K562 (cell line): ENCODE measurements around the gene IDUA. TPM values are rescaled to one million over a fixed set of nuclear protein-coding genes. Genes with fewer than 3 reads are reported as not detected.
A peak's percentile ranks its signal among the peaks of the same experiment; 100 is the strongest.

Source experiments
- CBFA2T3 ChIP-seq: fragments of 450-650 bp; IDR thresholded peaks from 2 replicates; pipeline ENCODE4 v1.6.1; 2017
- CTBP1 ChIP-seq: fragments of 450-650 bp; IDR thresholded peaks from 2 replicates; pipeline ENCODE4 v1.6.1; 2016; ENCODE audit warnings: borderline replicate concordance
- E2F6 ChIP-seq, 2 experiments: IDR thresholded peaks; 2 replicates each; pipeline ENCODE4 v1.6.1; 2011; ENCODE audit warnings: borderline replicate concordance in 1 of 2, control low read depth in 1 of 2, low read depth in 1 of 2, low read length in 1 of 2, mild to moderate bottlenecking in 1 of 2, mixed read lengths in 1 of 2, moderate library complexity in 1 of 2; ENCODE audit not compliant: insufficient read depth in 1 of 2, insufficient read length in 1 of 2, poor library complexity in 1 of 2, severe bottlenecking in 1 of 2; ENCODE audit errors: extremely low read depth in 1 of 2
- ETV5 ChIP-seq: sonication (generic); formaldehyde crosslinking; IDR thresholded peaks from 2 replicates; pipeline ENCODE4 v1.4.0; 2020; ENCODE audit warnings: low read depth, mild to moderate bottlenecking, missing genetic modification reagents
- MGA ChIP-seq: fragments of 450-650 bp; IDR thresholded peaks from 2 replicates; pipeline ENCODE4 v1.6.1; 2016; ENCODE audit warnings: mild to moderate bottlenecking, moderate library complexity
- MTF1 ChIP-seq: fragments of 250-450 bp; sonication (Bioruptor Pico); IDR thresholded peaks from 2 replicates; pipeline ENCODE4 v1.9.0; 2021; ENCODE audit warnings: moderate library complexity, mild to moderate bottlenecking, inconsistent platforms, borderline replicate concordance
- MYNN ChIP-seq, 2 experiments: sonication (generic); formaldehyde crosslinking in 1 of 2; IDR thresholded peaks; 2 replicates each; pipeline versions ENCODE4 v1.5.0 to v1.6.1; 2016 to 2020; ENCODE audit warnings: antibody characterized with exemption in 1 of 2, missing genetic modification reagents in 1 of 2
- NCOA6 ChIP-seq: fragments of 450-650 bp; IDR thresholded peaks from 2 replicates; pipeline ENCODE4 v1.6.1; 2017; ENCODE audit warnings: mild to moderate bottlenecking
- RBM15 ChIP-seq: fragments of 200-400 bp; formaldehyde crosslinking; IDR thresholded peaks from 2 replicates; pipeline ENCODE4 v1.6.1; 2018; ENCODE audit warnings: mild to moderate bottlenecking, low read length, moderate library complexity; ENCODE audit not compliant: insufficient read depth
- SETDB1 ChIP-seq: IDR thresholded peaks from one replicate; pipeline ENCODE4 v1.6.1; 2012; ENCODE audit warnings: low read length, control low read depth, inconsistent platforms
- SRSF3 ChIP-seq: fragments of 200-400 bp; formaldehyde crosslinking; IDR thresholded peaks from 2 replicates; pipeline ENCODE4 v1.6.1; 2016; ENCODE audit warnings: mild to moderate bottlenecking, low read length, moderate library complexity; ENCODE audit not compliant: insufficient read depth
- TFAM ChIP-seq: fragments of 250-450 bp; sonication (Bioruptor Pico); conservative IDR thresholded peaks from 2 replicates; pipeline ENCODE4 v1.5.0; 2021; ENCODE audit warnings: mild to moderate bottlenecking, moderate library complexity
- THAP7 ChIP-seq: fragments of 250-450 bp; sonication (Bioruptor Pico); IDR thresholded peaks from 2 replicates; pipeline ENCODE4 v1.5.0; 2021
- ZC3H4 ChIP-seq: sonication (generic); formaldehyde crosslinking; IDR thresholded peaks from 2 replicates; pipeline ENCODE4 v1.9.0; 2021; ENCODE audit warnings: missing genetic modification reagents, borderline replicate concordance
- ZNF644 ChIP-seq: fragments of 200-800 bp; sonication (Bioruptor generic); IDR thresholded peaks from 2 replicates; pipeline ENCODE4 v1.6.1; 2016; ENCODE audit warnings: low read depth, missing genetic modification characterization, missing compliant biosample characterization
- polyA plus RNA-seq, 8 experiments: library from polyadenylated mRNA; depleted of rRNA in 4 of 8; stranded (reverse) in 5 of 8; unstranded in 3 of 8; fragments of >200 nt; fragmentation: Nextera tagmentation in 2 of 8; fragmentation: Illumina TruSeq in 1 of 8; extraction: Ambion mirVana in 2 of 8; extraction: Trizol in 1 of 8; gene quantifications; 2 replicates each; pipeline versions ENCODE4 v1.2.1 to v1.2.3, GENCODE V29; 2011 to 2014; ENCODE audit warnings: inconsistent platforms in 1 of 8, missing spikeins in 1 of 8
- total RNA-seq, 7 experiments: library from RNA; depleted of rRNA in 6 of 7; stranded (reverse); fragments of >200 nt in 6 of 7; fragmentation: Illumina TruSeq in 2 of 7; extraction: Trizol in 2 of 7; gene quantifications; 2 replicates each; pipeline versions ENCODE4 v1.2.1 to v1.2.3, GENCODE V29; 2011 to 2021; ENCODE audit warnings: low replicate concordance in 1 of 7

IDUA gene
- total and polyA plus RNA-seq, 9 of the 15 experiments (the other 6 are each of a cell fraction or from before 2014, with no cell fraction given) = 0.04 to 16.1 (median 1.2) TPM

GRCh38 chr4:985123-985830 lies 1.6 kb upstream of the IDUA start (continued):
- peak; percentile 80 for TF ChIP-seq MGA
- TF ChIP-seq E2F6 (IDR thresholded peaks at IDR 0.05; ENCODE audit: borderline replicate concordance in 1 of 2, extremely low read depth in 1 of 2, insufficient read depth in 1 of 2, insufficient read length in 1 of 2, low read depth in 1 of 2, low read length in 1 of 2, poor library complexity in 1 of 2, severe bottlenecking in 1 of 2) = peak; percentile 56 to 67
- no peak for TF ChIP-seq ZNF644 (tag)
- TF ChIP-seq NCOA6 = no peak
- TF ChIP-seq MYNN (IDR thresholded peaks at IDR 0.05) = no peak
- no peak for TF ChIP-seq MYNN (CRISPR knock-in tag; IDR thresholded peaks at IDR 0.05)
- no peak for TF ChIP-seq ETV5 (CRISPR knock-in tag)
- TF ChIP-seq RBM15 = no peak
- no peak for TF ChIP-seq MTF1
- no peak for TF ChIP-seq ZC3H4 (CRISPR knock-in tag)
- no peak for TF ChIP-seq TFAM (CRISPR knock-in tag)
- TF ChIP-seq THAP7 (CRISPR knock-in tag) = peak; percentile 94
- peak; percentile 38; the same call in 1 of the 2 replicates for TF ChIP-seq CTBP1
- TF ChIP-seq SRSF3 = no peak
- no peak for TF ChIP-seq SETDB1
- TF ChIP-seq CBFA2T3 = no peak
